Activated B cell treated with CpG ODN at 0.5 μM for 24 hours (primary cell): Measurements from ENCODE around the gene IL18RAP. TPM values are rescaled to one million over a fixed set of nuclear protein-coding genes. Genes with fewer than 3 reads are reported as not detected.

ENCODE experiments used
- ATAC-seq: fragments of 200-7000 bp; cut with Tn5 transposase; one replicate; pipeline ENCODE4 v1.10.0; 2021; ENCODE audit warnings: low read depth, mild to moderate bottlenecking, moderate library complexity
- CTCF ChIA-PET: fragments of 350-600 bp; sonication (Branson Sonifier 250); formaldehyde crosslinking; loops from one replicate; lab custom pipeline; 2021; ENCODE audit warnings: antibody characterized with exemption; lab: Charles Lee
- POLR2A ChIA-PET: fragments of 350-600 bp; sonication (Branson Sonifier 250); formaldehyde crosslinking; loops from one replicate; lab custom pipeline; 2021; ENCODE audit warnings: antibody characterized with exemption; lab: Charles Lee
- DNase-seq: peaks from one replicate; pipeline ENCODE4 v3.0.0; 2022
- H3K27ac Mint-ChIP-seq: one replicate; pipeline ENCODE4 v1.8.0; 2020; ENCODE audit warnings: mixed read lengths
- H3K27me3 Mint-ChIP-seq: one replicate; pipeline ENCODE4 v1.8.0; 2021; ENCODE audit warnings: mixed read lengths
- H3K36me3 Mint-ChIP-seq: one replicate; pipeline ENCODE4 v1.8.0; 2021; ENCODE audit warnings: low read depth, mixed read lengths
- H3K4me1 Mint-ChIP-seq: one replicate; pipeline ENCODE4 v1.8.0; 2021; ENCODE audit warnings: mixed read lengths
- H3K4me3 Mint-ChIP-seq: one replicate; pipeline ENCODE4 v1.8.0; 2020; ENCODE audit warnings: mild to moderate bottlenecking, mixed read lengths
- H3K9me3 Mint-ChIP-seq: one replicate; pipeline ENCODE4 v1.8.0; 2020; ENCODE audit warnings: mixed read lengths
- CTCF ChIP-seq: fragments of 200-600 bp; IDR thresholded peaks from one replicate; pipeline ENCODE4 v1.8.0; 2022; ENCODE audit warnings: antibody characterized with exemption, mild to moderate bottlenecking
- intact Hi-C: fragments of 100-400 bp; cut with micrococcal nuclease; formaldehyde crosslinking; loops from one replicate; pipeline ENCODE4 v1.15.1; 2024
- total RNA-seq: library from RNA; stranded (reverse); gene quantifications from 2 replicates; pipeline ENCODE4 v1.2.3, GENCODE V29; 2022

IL18RAP gene
- total RNA-seq, 1 donor from 2014 or later = 0.98 TPM

DNA sequence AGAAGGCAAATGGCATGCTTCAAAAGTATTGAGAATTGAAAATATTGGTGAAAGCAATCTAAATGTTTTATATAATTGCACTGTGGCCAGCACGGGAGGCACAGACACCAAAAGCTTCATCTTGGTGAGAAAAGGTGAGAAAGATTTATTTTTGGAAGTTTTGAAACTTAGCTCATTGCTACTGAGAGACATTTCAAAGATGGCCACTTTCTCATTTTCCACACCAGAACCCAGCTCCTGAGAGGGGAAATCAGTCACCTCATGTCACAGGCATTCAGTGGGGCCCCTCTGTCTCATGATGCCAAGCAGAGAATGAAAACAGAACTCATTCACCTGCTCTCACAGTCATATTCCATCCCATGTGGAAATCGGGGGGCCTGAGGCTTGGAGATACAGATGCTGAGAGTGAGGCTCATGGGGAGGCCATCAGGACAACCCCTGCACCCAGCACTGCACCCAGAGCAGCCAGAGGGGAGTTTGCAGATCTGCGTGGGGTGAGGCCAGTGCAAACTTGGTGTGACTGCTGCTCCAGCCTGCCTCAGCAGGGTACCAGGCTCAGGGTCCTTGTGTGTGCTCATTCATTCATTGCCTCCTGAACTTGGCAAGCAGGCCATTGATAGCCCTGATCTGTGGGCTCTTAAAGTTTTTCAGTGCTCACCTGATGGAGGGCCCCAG is 36.0 kb upstream of the IL18RAP start:
- no peak for TF ChIP-seq CTCF
- ChIA-PET CTCF (no interaction called here), POLR2A (no interaction called here)
- H3K27ac Mint-ChIP-seq = no peak overlapping the region
- H3K4me3 Mint-ChIP-seq = no peak overlapping the region
- ATAC-seq (no peak), DNase-seq (no peak)
- no peaks in the 10 kb centered on the region for H3K4me1 Mint-ChIP-seq
- intact Hi-C loops = no loop called here
- H3K27me3 Mint-ChIP-seq = no peaks in the 10 kb centered on the region
- H3K36me3 Mint-ChIP-seq = peaks cover 10% of the 10 kb centered on the region
- peaks cover 17% of the 10 kb centered on the region for H3K9me3 Mint-ChIP-seq

- Mint-ChIP-seq H3K4me3 (no peak overlapping the region), H3K27me3 (no peaks in the 10 kb centered on the region), H3K27ac (no peak overlapping the region), H3K9me3 (peaks cover 13% of the 10 kb centered on the region), H3K4me1 (no peaks in the 10 kb centered on the region), H3K36me3 (peaks cover 8% of the 10 kb centered on the region)
- intact Hi-C loops = no loop called here
- no peak for TF ChIP-seq CTCF
- POLR2A ChIA-PET = no interaction called here
- DNase-seq = no peak
- no peak for ATAC-seq
- CTCF ChIA-PET = no interaction called here
Measured at GRCh38 chr2:102387763-102388546, 35.0 kb upstream of the IL18RAP start.

- Mint-ChIP-seq H3K27ac (no peak overlapping the region), H3K27me3 (no peaks in the 10 kb centered on the region), H3K4me1 (no peaks in the 10 kb centered on the region), H3K9me3 (no peaks in the 10 kb centered on the region), H3K36me3 (no peaks in the 10 kb centered on the region), H3K4me3 (no peak overlapping the region)
- TF ChIP-seq CTCF = no peak
- CTCF ChIA-PET = interaction anchor here (0.8 to 1.8 kb wide), 2 partner anchors 36 to 51 kb away, joined by 3 to 4 read pairs; partner anchors contain the start of gene IL18R1
- intact Hi-C loops = no loop called here
- POLR2A ChIA-PET = no interaction called here
- DNase-seq (no peak), ATAC-seq (no peak)
Measured at GRCh38 chr2:102391565-102391964, 31.4 kb upstream of the IL18RAP start.

DNA sequence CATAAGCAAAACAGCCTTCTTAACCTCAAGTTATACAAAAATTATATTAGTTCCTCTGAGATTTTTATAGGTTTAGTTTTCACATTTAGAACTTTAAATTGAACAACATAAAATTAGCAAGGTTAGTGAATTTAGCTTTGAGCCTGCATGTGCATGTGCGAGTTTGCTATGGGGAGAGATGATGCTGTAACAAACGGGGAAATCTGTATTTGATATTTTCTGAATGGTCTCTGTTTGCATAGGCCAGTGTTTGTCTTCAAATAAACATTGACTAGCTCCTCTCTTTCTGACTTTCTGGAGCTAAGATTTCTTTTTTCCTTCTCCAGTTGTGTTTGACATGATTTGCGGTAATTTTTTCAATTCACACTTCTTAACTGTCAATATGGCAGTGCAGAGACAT is 30.9 kb upstream of the IL18RAP start:
- Mint-ChIP-seq H3K27ac (no peak overlapping the region), H3K27me3 (no peaks in the 10 kb centered on the region), H3K9me3 (no peaks in the 10 kb centered on the region), H3K4me3 (no peak overlapping the region), H3K4me1 (no peaks in the 10 kb centered on the region), H3K36me3 (no peaks in the 10 kb centered on the region)
- ChIA-PET POLR2A (no interaction called here), CTCF (interaction anchor here (0.8 to 1.8 kb wide), 2 partner anchors 36 to 51 kb away, joined by 3 to 4 read pairs; partner anchors contain the start of gene IL18R1)
- ATAC-seq (no peak), DNase-seq (no peak)
- no peak for TF ChIP-seq CTCF
- intact Hi-C loops = no loop called here

DNA sequence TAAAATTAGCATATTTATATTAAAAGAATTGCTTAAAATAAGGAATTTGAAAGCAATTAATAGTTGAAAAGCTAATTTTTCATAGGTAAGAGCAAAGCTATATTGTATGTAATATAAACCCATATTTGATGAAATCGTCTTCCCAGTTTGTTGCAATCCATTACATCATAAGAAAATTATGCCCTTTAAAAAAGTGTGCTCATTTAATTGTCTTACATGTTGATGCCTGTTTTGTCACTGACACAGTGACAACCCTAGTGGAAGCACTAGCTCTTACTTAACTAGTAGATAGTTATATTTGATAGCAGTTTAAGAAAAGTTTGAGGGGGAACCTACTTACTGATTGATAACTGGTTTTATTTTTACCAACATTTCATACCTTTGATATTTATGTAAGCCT is 30.0 kb upstream of the IL18RAP start:
- Mint-ChIP-seq H3K36me3 (no peaks in the 10 kb centered on the region), H3K27me3 (no peaks in the 10 kb centered on the region), H3K9me3 (no peaks in the 10 kb centered on the region), H3K27ac (no peak overlapping the region), H3K4me3 (no peak overlapping the region), H3K4me1 (no peaks in the 10 kb centered on the region)
- ChIA-PET CTCF (interaction anchor here (1.8 kb wide), 1 partner anchor 37 kb away, joined by 4 read pairs; the partner anchor contains the start of gene IL18R1), POLR2A (no interaction called here)
- no peak for TF ChIP-seq CTCF
- DNase-seq = no peak
- no peak for ATAC-seq
- intact Hi-C loops = no loop called here
